Activated T-cell treated with anti-CD3 and anti-CD28 coated beads for 4 hours (primary cell): Measurements from ENCODE around the gene RDH16.
A peak's percentile ranks its signal among the peaks of the same experiment; 100 is the strongest.

Experiments used
- DNase-seq: peaks from one replicate; pipeline ENCODE4 v3.0.0-alpha.2; 2020

Gene RDH16, protein sequence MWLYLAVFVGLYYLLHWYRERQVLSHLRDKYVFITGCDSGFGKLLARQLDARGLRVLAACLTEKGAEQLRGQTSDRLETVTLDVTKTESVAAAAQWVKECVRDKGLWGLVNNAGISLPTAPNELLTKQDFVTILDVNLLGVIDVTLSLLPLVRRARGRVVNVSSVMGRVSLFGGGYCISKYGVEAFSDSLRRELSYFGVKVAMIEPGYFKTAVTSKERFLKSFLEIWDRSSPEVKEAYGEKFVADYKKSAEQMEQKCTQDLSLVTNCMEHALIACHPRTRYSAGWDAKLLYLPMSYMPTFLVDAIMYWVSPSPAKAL

DNA sequence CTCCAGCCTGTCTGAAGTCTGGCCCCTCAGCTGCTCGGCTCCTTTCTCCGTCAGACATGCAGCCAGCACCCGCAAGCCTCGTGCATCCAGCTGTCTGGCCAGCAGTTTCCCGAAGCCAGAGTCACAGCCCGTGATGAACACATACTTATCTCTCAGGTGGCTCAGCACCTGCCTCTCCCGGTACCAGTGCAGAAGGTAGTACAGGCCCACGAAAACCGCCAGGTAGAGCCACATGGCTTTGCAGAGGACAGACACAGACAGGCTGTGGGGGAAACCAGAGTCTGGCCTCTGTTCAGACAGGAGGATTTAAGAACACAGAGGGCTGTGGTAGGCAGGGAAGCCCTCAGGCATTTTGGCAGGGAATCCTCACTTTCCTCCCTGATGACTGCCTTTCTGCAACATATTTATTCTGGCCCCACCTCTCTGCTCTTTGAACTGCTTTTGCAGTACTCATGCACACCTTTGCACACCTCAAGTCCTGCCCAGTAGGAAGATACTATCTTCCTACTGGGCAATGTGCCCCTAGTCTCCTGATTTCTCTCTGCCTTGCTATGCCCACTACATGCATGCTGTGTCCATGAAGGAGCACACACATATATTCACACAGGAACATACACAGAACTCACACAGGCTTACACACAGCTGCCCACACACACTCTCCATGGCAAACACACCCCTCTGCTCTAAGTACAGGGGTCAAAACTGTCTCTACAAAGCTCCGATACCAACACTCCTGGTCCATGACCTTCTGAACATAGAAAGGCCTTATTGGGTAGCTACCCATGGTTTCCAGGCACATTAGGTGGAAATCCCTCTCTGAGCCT, at the start of gene RDH16:
Gene RDH16, minus strand, starts transcription at position 380 of the 824 bp plus-strand sequence. Its CDS starts 146 bp downstream, at position 234.
- no peak for DNase-seq

DNA sequence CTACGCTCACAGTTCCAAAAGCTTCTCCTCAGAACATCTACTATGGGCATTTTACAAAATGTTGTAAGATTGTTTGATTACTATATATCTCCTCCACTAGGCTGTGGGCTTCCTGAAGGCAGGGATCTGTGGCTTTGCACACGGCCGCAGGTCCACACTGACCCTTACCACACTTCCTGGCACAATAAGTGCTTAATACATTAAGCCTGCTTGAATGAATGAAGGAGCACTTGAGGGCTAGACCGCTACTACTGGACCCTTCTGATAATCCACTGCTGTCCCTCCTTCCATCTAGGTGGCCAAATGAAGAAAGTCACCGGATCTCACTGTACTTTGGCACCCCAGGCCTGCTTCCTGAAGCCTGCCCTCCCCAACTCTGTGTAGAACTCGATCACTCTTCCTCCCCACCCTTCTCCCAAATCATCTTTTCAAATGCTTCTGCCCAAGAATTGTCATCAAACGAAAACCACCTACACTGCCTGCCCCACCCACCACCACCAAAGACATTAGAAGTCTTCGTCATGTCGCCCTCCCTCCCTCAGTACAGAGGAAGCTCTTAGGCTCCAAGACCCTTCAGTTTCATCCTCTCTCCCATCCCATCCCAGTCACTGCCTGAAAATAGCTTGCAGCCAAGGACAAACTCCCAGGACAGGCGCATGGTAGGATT, 49.5 kb upstream of the RDH16 start:
- DNase-seq = peak; percentile 34

DNA sequence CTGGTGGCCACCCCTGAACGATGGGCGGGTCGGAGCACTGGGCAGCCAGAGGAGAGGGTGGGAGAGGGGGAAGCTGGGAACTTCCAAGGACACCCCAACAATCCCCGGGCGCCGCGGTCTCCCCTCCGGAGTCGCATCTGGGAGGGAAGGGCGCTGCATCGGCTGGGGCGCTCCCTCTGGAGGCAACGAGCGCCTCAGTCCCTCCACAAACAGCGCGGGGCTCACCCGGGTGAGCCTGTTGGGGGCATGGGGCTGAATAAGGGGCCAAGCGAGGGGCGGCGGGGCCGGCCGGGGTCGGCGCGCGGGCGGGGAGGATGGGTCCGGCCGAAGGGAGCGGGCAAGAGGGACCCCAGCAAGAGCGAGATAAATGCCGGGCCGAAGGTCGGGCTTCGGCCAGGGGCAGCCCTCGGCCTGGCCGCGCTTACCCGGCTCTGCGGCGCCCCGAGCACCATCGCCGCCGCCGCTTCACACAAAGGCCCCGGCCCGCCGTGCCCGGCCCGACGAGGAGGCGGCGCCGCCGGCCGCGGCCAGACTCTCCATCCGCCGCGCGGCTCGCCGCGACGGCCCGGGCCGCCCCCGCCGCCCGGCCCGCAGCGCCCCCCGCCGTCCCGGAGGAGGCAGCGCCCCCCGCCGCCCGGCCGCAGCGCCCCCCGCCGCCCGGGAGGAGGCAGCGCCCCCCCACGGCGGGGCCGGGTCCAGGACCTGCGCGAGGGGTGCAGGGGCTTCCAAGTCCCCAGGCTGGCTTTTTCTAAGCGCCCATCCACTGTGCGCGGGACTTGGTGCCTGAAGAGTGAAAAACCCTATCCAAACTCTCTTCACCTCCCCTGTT, 48.8 kb upstream of the RDH16 start, which contains the start of gene ZBTB39:
Gene ZBTB39, minus strand, starts transcription at position 567 of the 829 bp plus-strand sequence. CDS start 1,629 bp downstream, outside the sequence.
- DNase-seq = peak; percentile 45

- DNase-seq = no peak
Observed at GRCh38 chr12:57004651-57005050, 47.2 kb upstream of the RDH16 start.

- no peak for DNase-seq
Observed at GRCh38 chr12:57003395-57003794, 46.0 kb upstream of the RDH16 start.

DNA sequence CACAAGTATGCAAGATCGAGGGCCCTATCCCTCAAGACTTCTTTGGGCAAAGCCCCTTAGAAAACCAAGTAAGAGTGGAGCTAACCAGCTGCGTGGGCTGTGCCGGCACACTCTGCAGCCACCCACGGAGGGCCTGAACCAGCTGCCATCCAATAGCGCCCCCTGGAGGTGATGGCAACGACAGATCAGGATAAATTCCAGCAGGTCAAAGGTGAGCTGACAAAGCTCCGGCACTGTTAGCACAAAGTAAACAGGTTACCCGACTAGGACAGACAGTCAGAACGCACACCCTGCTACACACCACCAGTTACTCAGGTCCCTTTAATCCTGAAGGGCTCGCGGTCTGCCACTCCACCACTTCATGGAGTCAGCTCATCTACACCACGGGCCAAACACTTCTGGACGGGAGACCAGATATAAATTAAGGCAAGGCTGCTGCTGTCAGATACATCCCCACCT, 44.1 kb upstream of the RDH16 start:
- DNase-seq = peak; percentile 74

DNA sequence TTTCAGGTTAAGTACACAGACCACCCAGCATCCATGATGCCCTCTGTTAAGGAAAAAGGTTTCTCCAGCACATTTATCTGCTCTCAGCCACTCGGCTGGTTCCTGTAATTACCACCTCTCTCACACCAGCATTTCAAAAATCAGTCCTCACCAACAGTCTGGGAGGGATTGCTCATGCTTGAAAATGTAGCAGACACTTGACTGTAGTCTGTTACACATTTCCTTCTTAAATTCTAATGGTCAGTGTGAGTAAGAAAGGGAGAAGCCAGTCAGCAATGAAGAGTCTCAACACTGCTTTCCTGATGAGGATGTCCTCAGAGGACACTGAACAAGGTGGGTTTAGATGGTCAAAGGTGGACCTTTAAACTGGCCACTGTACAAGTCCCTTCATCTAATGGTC, 43.0 kb upstream of the RDH16 start:
- no peak for DNase-seq

DNA sequence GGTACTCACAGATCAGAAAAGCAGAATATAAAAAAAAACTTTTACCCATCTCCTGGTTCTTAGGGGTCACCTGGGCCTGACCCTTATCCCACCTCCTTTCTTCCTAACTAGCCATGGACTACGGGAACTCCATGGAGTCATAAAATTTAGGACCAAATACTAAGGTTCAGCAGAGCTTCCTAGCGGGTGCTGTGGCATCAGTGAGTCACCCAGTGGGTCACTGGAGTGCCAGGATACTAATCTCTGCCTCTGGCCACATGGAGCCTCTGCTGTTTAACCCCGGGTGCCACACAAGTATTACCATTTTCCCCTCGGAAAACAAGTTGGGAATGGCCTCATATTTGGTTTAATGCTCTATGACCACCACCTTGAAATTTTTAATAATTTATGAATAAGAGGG, 42.0 kb upstream of the RDH16 start:
- DNase-seq = no peak

DNA sequence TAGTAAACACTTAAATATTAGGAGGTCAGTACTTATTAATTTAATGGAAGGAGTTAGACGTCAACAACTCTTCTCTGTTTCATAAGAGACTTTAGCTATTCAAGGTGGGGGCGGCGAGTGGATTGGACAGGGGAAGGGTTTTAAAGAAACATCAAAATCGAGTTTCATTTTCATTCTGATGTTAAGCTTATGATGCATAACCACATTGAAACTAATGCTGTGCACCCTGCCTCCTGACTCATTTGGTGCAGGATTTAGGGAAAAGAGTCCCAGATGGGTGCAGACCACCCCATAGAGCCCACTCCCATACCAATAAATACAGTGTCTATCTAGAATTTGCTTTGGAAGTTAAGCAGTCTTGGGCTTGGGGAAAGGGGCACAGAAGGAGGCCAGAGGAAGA, 41.6 kb upstream of the RDH16 start:
- no peak for DNase-seq

DNA sequence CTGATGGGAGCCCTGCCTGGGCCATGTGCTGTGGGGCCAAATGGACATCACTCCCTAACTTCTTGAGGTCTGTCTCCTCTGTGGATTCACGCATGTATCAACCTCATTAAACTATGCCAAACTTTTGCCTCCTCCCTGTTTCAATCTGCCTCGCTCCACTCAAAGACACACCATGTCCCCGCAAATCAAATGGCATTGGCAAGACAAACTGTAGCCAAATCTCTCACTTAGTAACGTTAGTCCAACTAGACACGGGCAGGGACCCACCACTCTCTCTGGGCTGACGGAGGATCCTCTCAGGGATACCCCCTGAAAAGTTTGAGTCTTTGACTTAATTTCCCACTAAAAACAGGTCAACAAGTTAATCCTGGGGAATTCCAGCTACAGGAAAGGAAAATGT, 40.9 kb upstream of the RDH16 start:
- no peak for DNase-seq

DNA sequence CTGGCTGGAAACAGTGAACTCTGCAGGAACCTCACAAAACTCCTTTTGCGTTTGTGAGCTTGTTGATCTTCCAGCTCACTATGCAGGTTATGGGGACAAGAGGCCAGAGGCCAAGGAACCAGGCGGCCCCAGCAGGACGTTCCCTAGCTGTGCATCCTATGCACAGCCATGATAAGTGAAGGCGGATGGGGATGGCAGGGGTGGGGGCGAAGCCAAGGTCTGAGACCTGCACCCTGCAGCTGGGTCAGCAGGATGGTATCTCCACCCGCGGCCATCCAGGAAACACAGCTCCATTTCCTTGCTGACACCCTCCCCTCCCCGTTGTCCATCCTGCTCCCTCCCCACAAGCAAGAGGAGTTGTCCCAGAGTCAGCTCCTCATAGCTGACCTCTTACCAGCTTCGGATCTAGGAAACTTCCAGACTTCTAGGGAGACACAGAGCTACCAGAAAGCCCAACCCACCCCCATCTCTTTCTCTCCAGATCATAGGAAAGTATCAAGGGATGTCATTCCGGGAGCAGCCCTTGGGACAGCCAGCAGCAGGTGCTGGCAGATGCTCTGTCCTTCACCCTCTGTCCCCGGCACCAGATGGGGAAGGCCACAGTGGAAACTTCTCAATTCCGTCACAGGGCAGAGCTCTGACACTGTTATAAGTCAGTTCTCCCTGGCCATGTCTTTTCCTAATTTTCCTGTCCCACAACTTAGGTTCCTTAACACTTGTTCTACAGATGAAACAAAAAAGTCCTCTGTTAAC, 39.6 kb upstream of the RDH16 start:
- DNase-seq = no peak

DNA sequence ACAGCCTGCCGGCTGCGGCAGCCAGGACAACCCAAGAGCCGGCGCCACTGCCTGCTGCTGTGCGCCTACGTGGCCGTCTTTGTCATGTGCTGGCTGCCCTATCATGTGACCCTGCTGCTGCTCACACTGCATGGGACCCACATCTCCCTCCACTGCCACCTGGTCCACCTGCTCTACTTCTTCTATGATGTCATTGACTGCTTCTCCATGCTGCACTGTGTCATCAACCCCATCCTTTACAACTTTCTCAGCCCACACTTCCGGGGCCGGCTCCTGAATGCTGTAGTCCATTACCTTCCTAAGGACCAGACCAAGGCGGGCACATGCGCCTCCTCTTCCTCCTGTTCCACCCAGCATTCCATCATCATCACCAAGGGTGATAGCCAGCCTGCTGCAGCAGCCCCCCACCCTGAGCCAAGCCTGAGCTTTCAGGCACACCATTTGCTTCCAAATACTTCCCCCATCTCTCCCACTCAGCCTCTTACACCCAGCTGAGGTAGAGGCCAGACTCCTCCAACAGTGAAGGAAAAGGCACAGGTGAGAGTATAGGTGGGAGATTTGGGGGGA, 38.6 kb upstream of the RDH16 start:
- no peak for DNase-seq

DNA sequence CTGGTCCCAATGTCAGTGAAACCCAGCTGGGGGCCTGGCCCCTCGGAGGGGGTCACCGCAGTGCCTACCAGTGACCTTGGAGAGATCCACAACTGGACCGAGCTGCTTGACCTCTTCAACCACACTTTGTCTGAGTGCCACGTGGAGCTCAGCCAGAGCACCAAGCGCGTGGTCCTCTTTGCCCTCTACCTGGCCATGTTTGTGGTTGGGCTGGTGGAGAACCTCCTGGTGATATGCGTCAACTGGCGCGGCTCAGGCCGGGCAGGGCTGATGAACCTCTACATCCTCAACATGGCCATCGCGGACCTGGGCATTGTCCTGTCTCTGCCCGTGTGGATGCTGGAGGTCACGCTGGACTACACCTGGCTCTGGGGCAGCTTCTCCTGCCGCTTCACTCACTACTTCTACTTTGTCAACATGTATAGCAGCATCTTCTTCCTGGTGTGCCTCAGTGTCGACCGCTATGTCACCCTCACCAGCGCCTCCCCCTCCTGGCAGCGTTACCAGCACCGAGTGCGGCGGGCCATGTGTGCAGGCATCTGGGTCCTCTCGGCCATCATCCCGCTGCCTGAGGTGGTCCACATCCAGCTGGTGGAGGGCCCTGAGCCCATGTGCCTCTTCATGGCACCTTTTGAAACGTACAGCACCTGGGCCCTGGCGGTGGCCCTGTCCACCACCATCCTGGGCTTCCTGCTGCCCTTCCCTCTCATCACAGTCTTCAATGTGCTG, 38.0 kb upstream of the RDH16 start:
- no peak for DNase-seq

- DNase-seq = no peak
Observed at GRCh38 chr12:56994231-56994746, 36.9 kb upstream of the RDH16 start.

GRCh38 chr12:56993346-56993745, 35.9 kb upstream of the RDH16 start:
- DNase-seq = no peak

DNA sequence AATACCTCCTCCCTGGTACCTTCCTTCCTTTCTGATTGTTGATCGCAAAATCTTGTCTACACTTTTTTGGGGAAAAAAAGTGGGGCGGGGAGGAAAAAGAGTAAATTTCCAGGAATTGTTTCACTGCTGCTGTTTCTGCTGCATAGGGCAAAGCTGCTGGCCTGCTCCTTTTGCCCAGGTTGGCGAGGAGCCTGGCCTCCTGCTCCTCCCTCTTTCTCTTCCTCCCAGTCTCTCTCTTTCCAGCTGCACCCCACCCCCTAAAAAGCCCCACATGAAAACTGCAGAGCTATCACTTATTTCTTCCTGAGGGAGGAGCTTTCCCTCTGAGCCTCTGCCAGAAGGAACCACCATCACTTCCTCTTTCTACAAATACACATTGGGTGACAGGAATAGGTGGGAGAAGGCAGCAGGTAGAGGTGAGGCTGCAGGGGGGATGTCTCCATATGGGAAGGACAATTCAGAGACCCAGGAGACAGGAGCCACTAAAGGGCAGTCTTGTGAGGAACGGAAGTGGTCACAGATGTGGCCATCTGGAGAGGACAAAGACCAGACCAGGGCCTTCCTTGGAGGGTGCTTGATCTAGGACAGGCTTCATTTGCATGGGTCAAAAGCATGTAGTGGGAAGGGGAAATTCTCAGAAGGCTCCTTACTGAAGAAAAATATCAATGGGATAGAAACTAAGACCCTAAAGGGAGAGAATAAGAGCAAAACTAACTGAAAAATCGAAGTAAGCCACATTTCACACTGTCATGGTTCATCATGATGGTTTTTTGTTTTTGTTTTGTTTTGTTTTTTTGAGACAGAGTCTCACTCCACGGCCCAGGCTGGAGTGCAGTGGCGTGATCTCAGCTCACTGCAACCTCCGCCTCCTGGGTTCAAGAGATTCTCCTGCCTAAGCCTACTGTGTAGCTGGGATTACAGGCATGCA, 34.2 kb upstream of the RDH16 start:
- DNase-seq = no peak

DNA sequence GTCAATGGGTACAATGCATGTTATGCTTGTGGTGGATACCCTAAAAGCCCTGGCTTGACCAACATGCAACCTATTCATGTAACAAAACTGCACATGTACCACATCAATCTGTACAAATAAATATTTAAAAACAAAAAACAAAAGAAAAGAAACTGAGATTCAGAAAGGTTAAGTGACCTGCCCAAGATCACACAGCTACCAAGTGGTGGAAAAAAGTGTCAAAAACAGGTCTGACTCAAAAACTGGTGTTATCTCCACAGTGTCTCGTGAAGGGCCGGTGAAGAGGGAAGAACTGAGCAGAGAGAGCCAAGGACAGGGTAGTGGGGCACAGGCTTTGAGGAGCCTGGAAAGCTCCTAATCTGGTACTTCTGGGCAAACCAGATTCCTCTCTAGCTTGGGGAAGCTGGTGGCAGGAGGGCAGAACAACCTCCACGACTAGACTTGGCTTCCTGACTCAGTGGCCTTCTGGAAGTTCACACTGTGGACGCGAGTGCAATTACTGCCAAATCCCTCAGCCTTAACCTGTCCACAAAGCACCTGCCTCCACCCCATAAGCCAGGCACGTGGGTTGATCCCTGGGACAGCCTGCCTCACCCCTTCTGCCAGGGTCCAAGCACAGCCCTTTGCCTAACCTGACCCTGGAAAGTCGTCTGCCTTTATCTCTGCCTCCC, 33.4 kb upstream of the RDH16 start:
- DNase-seq = no peak

DNA sequence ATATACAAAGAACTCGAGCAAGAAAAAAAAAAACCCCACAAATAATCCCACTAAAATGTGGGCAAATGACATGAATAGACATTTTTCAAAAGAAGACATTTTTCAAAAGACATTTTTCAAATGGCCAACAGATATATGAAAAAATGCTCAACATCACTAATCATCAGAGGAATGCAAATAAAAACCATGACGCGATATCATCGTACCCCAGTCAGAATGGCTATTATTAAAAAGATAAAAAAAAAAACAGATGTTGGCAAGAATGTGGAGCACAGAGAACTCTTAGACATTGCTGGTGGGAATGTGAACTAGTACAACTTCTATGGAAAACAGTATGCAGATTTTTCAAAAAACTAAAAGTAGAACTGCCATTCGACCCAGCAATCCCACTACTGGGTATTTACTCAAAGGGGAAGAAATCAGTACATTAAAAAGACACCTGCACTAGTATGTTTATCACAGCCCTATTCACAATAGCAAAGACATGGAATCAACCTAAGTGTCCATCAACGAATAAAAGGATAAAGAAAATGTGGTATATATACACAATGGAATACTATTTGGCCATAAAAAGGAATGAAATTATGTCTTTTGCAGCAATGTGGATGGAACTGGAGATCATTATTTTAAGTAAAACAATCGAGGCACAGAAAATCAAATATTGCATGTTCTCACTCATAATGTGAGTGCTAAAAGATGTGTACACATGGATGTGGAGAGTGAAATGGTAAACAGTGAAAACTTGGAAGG, 32.6 kb upstream of the RDH16 start:
- DNase-seq = no peak
